Gastrocnemius medialis (tissue), 4 donors: ENCODE measurements around the gene CPED1. TPM values are rescaled to one million over a fixed set of nuclear protein-coding genes. Genes with fewer than 3 reads are reported as not detected.

Source experiments
- ATAC-seq, 2 donors: fragments of 150-250 bp; one replicate each; pipeline ENCODE4 v1.9.1; 2016
- DNase-seq, 2 donors: peaks; one replicate each; pipeline ENCODE4 v3.0.0-alpha.2; 2019
- H3K27ac ChIP-seq, 4 donors: fragments of 200-600 bp; sonication (generic); 1 replicate in 1 of 4; 2 replicates in 3 of 4; pipeline ENCODE4 v1.5.1; 2016 to 2018; ENCODE audit warnings: mild to moderate bottlenecking in 2 of 4, moderate library complexity in 1 of 4
- H3K27me3 ChIP-seq, 3 donors: fragments of 200-600 bp; sonication (generic) in 2 of 3; 1 replicate in 1 of 3; 2 replicates in 2 of 3; pipeline versions ENCODE4 v1.5.1 to v1.6.0; 2016 to 2019; ENCODE audit warnings: mild to moderate bottlenecking in 1 of 3, moderate library complexity in 1 of 3
- H3K36me3 ChIP-seq, 2 donors: fragments of 200-600 bp; sonication (generic) in 1 of 2; one replicate each; pipeline ENCODE4 v1.5.1; 2017 to 2018
- H3K4me1 ChIP-seq, 2 donors: fragments of 200-600 bp; sonication (generic) in 1 of 2; one replicate each; pipeline ENCODE4 v1.5.1; 2016 to 2017; ENCODE audit warnings: mild to moderate bottlenecking in 2 of 2
- H3K4me3 ChIP-seq, 4 donors: fragments of 200-600 bp; sonication (generic) in 3 of 4; 1 replicate in 1 of 4; 2 replicates in 3 of 4; pipeline ENCODE4 v1.5.1; 2016 to 2019; ENCODE audit warnings: mild to moderate bottlenecking in 2 of 4
- H3K9me3 ChIP-seq, 3 donors: fragments of 200-600 bp; sonication (generic) in 2 of 3; 1 replicate in 1 of 3; 2 replicates in 2 of 3; pipeline ENCODE4 v1.5.1; 2016 to 2019
- POLR2A ChIP-seq, 2 donors: fragments of 450-650 bp; IDR thresholded peaks; one replicate each; pipeline ENCODE4 v1.6.1; 2017; ENCODE audit warnings: antibody characterized with exemption in 2 of 2, mild to moderate bottlenecking in 2 of 2, moderate library complexity in 2 of 2
- in situ Hi-C, 4 donors: fragments of 200-750 bp; cut with MboI; loops; one replicate each; pipeline versions ENCODE4 v1.15.0 to v1.8.0; 2017; ENCODE audit warnings: low sequenced_read_pairs in 4 of 4
- intact Hi-C: fragments of 100-400 bp; cut with DNase I; formaldehyde crosslinking; loops from one replicate; pipeline ENCODE4 v1.15.1; 2023; ENCODE audit warnings: low total_unique reads
- total RNA-seq, 4 donors: library from RNA; depleted of rRNA; stranded (reverse); fragments of >200 nt; gene quantifications; one replicate each; pipeline versions ENCODE4 v1.1.0 to v1.2.3, GENCODE V29; 2016
- TF ChIP-seq, protein P1 (sequence below), 5 experiments: fragments of 450-650 bp in 3 of 5; fragments of 200-600 bp in 2 of 5; sonication (generic) in 2 of 5; IDR thresholded peaks in 4 of 5; conservative IDR thresholded peaks in 1 of 5; 1 replicate in 4 of 5; 2 replicates in 1 of 5; pipeline ENCODE4 v1.5.1; 2016 to 2019; ENCODE audit warnings: antibody characterized with exemption in 5 of 5, mild to moderate bottlenecking in 3 of 5, moderate library complexity in 3 of 5

CPED1 gene
- total RNA-seq, 4 donors from 2014 or later, result 4.8 to 35.5 (median 34.1) TPM

GRCh38 chr7:121279060-121279620 is 290.6 kb downstream of the CPED1 start:
- TF ChIP-seq, protein P1, sequence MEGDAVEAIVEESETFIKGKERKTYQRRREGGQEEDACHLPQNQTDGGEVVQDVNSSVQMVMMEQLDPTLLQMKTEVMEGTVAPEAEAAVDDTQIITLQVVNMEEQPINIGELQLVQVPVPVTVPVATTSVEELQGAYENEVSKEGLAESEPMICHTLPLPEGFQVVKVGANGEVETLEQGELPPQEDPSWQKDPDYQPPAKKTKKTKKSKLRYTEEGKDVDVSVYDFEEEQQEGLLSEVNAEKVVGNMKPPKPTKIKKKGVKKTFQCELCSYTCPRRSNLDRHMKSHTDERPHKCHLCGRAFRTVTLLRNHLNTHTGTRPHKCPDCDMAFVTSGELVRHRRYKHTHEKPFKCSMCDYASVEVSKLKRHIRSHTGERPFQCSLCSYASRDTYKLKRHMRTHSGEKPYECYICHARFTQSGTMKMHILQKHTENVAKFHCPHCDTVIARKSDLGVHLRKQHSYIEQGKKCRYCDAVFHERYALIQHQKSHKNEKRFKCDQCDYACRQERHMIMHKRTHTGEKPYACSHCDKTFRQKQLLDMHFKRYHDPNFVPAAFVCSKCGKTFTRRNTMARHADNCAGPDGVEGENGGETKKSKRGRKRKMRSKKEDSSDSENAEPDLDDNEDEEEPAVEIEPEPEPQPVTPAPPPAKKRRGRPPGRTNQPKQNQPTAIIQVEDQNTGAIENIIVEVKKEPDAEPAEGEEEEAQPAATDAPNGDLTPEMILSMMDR (IDR thresholded peaks at IDR 0.05 in 4 of 5, conservative IDR thresholded peaks at IDR 0.05 in 1 of 5), result no peak
- TF ChIP-seq POLR2A (IDR thresholded peaks at IDR 0.05), result no peak
- H3K27ac ChIP-seq, result peak overlapping the region; percentile 50 to 60 (median 57)

GRCh38 chr7:121279822-121280221 is 291.3 kb downstream of the CPED1 start:
- intact Hi-C loops (no loop called here), in situ Hi-C loops (loop anchor here in 1 of 4 donors (25.0 kb wide), 1 partner anchor 318 kb away; the partner anchor contains the start of gene ING3)
- DNase-seq (no peak), ATAC-seq (no peak)
- Histone ChIP-seq H3K27me3 (no peaks in the 10 kb centered on the region), H3K9me3 (no peaks in the 10 kb centered on the region), H3K36me3 (peaks cover 0 to 28% of the 10 kb centered on the region in 2 donors), H3K27ac (peak overlapping the region in 3 of 4 donors; percentile 0 to 60 (median 58)), H3K4me3 (no peak overlapping the region), H3K4me1 (no peaks in the 10 kb centered on the region)
- TF ChIP-seq POLR2A (IDR thresholded peaks at IDR 0.05), result no peak
- TF ChIP-seq, protein P1 (IDR thresholded peaks at IDR 0.05 in 4 of 5, conservative IDR thresholded peaks at IDR 0.05 in 1 of 5), result no peak

More at GRCh38 chr7:121279060-121279620, 290.6 kb downstream of the CPED1 start:
- Histone ChIP-seq H3K36me3 (peaks cover 0 to 28% of the 10 kb centered on the region in 2 donors), H3K9me3 (no peaks in the 10 kb centered on the region), H3K27me3 (no peaks in the 10 kb centered on the region), H3K4me1 (peaks cover 0 to 3% of the 10 kb centered on the region in 2 donors), H3K4me3 (no peak overlapping the region)
- intact Hi-C loops (no loop called here), in situ Hi-C loops (loop anchor here in 1 of 4 donors (25.0 kb wide), 1 partner anchor 317 kb away; the partner anchor contains the start of gene ING3)
- DNase-seq, result no peak
- ATAC-seq, result no peak

DNA sequence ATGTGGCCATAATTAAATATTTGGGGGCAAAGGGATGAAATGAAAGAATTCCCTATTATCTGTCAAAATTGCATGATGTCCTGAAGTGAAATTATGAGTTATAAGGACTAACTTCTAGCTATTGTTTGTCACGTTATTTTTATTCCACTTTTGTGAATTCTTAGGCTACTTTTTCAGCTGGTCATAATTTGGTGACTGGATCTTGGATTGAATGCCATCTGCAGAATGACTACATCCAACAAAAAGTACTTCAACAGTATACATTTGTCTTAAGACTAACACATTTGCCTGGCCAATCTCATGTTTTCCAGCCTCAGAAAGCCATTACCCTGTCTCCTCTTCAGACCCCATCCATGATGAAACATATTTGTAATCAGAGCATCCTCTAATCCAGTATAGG is 292.1 kb downstream of the CPED1 start:
- in situ Hi-C loops, result loop anchor here in 1 of 4 donors (25.0 kb wide), 1 partner anchor 318 kb away; the partner anchor contains the start of gene ING3

GRCh38 chr7:121282129-121282528 is 293.6 kb downstream of the CPED1 start:
- Histone ChIP-seq H3K27me3 (no peaks in the 10 kb centered on the region), H3K36me3 (peaks cover 0 to 38% of the 10 kb centered on the region in 2 donors), H3K27ac (peak overlapping the region in 2 of 4 donors; percentile 18 to 24), H3K9me3 (no peaks in the 10 kb centered on the region), H3K4me1 (no peaks in the 10 kb centered on the region), H3K4me3 (no peak overlapping the region)
- in situ Hi-C loops, result loop anchor here in 1 of 4 donors (25.0 kb wide), 1 partner anchor 320 kb away; the partner anchor contains the start of gene ING3
- intact Hi-C loops, result loop anchor here (2.0 kb wide), 1 partner anchor 29 kb away; no protein-coding TSS in a partner anchor
- ATAC-seq (no peak), DNase-seq (no peak)
- no peak for TF ChIP-seq POLR2A (IDR thresholded peaks at IDR 0.05)
- TF ChIP-seq, protein P1 (IDR thresholded peaks at IDR 0.05 in 4 of 5, conservative IDR thresholded peaks at IDR 0.05 in 1 of 5), result no peak

More for the DNA sequence above, 292.1 kb downstream of the CPED1 start:
- Histone ChIP-seq H3K27me3 (no peaks in the 10 kb centered on the region), H3K36me3 (peaks cover 0 to 30% of the 10 kb centered on the region in 2 donors), H3K4me3 (no peak overlapping the region), H3K4me1 (no peaks in the 10 kb centered on the region), H3K9me3 (no peaks in the 10 kb centered on the region), H3K27ac (no peak overlapping the region)
- TF ChIP-seq, protein P1 (IDR thresholded peaks at IDR 0.05 in 4 of 5, conservative IDR thresholded peaks at IDR 0.05 in 1 of 5), result no peak
- no peak for TF ChIP-seq POLR2A (IDR thresholded peaks at IDR 0.05)
- ATAC-seq (no peak), DNase-seq (no peak)
- intact Hi-C loops, result no loop called here
